Naive thymus-derived CD4-positive, alpha-beta T cell (primary cell): ENCODE results near the gene DIS3L2. TPM values are rescaled to one million over a fixed set of nuclear protein-coding genes. Genes with fewer than 3 reads are reported as not detected.

ENCODE experiments used
- ATAC-seq: fragments of 150-1000 bp; cut with Tn5 transposase; 2 replicates; pipeline ENCODE4 v1.10.0; 2021; ENCODE audit warnings: mild to moderate bottlenecking, moderate library complexity
- CTCF ChIA-PET: fragments of 350-600 bp; sonication (Branson Sonifier 250); formaldehyde crosslinking; loops from one replicate; lab custom pipeline; 2021; ENCODE audit warnings: antibody characterized with exemption; lab: Charles Lee
- POLR2A ChIA-PET: fragments of 350-600 bp; sonication (Branson Sonifier 250); formaldehyde crosslinking; loops from one replicate; lab custom pipeline; 2021; ENCODE audit warnings: antibody characterized with exemption, inconsistent platforms; lab: Charles Lee
- DNase-seq, 9 donors: peaks; one replicate each; pipeline versions ENCODE4 v3.0.0 to v3.0.0-alpha.2; 2020 to 2022; ENCODE audit warnings: mixed read lengths in 1 of 9
- H3K27ac ChIP-seq: one replicate; pipeline ENCODE4 v1.7.0; 2013; ENCODE audit warnings: mild to moderate bottlenecking, low read depth, low read length, moderate library complexity
- H3K27me3 ChIP-seq, 2 donors: one replicate each; pipeline ENCODE4 v1.7.0; 2013; ENCODE audit warnings: low read length in 2 of 2, mild to moderate bottlenecking in 2 of 2, moderate library complexity in 2 of 2; ENCODE audit not compliant: control insufficient read depth in 2 of 2, insufficient read depth in 2 of 2
- H3K36me3 ChIP-seq, 3 experiments: 1 replicate in 2 of 3; 2 replicates in 1 of 3; pipeline ENCODE4 v1.7.0; 2013; ENCODE audit warnings: low read length in 3 of 3, mild to moderate bottlenecking in 3 of 3, moderate library complexity in 1 of 3; ENCODE audit not compliant: insufficient read depth in 3 of 3, control insufficient read depth in 2 of 3
- H3K4me1 ChIP-seq, 2 donors: one replicate each; pipeline ENCODE4 v1.7.0; 2013; ENCODE audit warnings: low read length in 2 of 2, mild to moderate bottlenecking in 2 of 2, moderate library complexity in 1 of 2; ENCODE audit not compliant: control insufficient read depth in 2 of 2, insufficient read depth in 2 of 2
- H3K4me3 ChIP-seq: 2 replicates; pipeline ENCODE4 v1.7.0; 2013; ENCODE audit warnings: mild to moderate bottlenecking, low read length
- H3K9me3 ChIP-seq, 3 experiments: 1 replicate in 2 of 3; 2 replicates in 1 of 3; pipeline ENCODE4 v1.7.0; 2013; ENCODE audit warnings: low read length in 3 of 3; ENCODE audit not compliant: control insufficient read depth in 2 of 3
- H3K27ac Mint-ChIP-seq, 9 donors: one replicate each; pipeline ENCODE4 v1.8.0; 2020 to 2022; ENCODE audit warnings: mixed read lengths in 9 of 9, mild to moderate bottlenecking in 8 of 9, moderate library complexity in 5 of 9, inconsistent platforms in 2 of 9
- H3K27me3 Mint-ChIP-seq, 5 donors: one replicate each; pipeline ENCODE4 v1.8.0; 2021 to 2022; ENCODE audit warnings: mixed read lengths in 5 of 5, mild to moderate bottlenecking in 1 of 5
- H3K36me3 Mint-ChIP-seq, 5 donors: one replicate each; pipeline ENCODE4 v1.8.0; 2020 to 2022; ENCODE audit warnings: mixed read lengths in 5 of 5, mild to moderate bottlenecking in 3 of 5, inconsistent platforms in 1 of 5
- H3K4me1 Mint-ChIP-seq, 7 donors: one replicate each; pipeline ENCODE4 v1.8.0; 2020 to 2022; ENCODE audit warnings: mixed read lengths in 7 of 7, mild to moderate bottlenecking in 3 of 7, inconsistent platforms in 1 of 7
- H3K4me3 Mint-ChIP-seq, 10 donors: one replicate each; pipeline ENCODE4 v1.8.0; 2020 to 2022; ENCODE audit warnings: mild to moderate bottlenecking in 10 of 10, mixed read lengths in 10 of 10, moderate library complexity in 6 of 10, inconsistent platforms in 2 of 10
- H3K9me3 Mint-ChIP-seq, 11 donors: one replicate each; pipeline ENCODE4 v1.8.0; 2020 to 2022; ENCODE audit warnings: mixed read lengths in 11 of 11, mild to moderate bottlenecking in 4 of 11, inconsistent platforms in 1 of 11, moderate library complexity in 1 of 11
- intact Hi-C, 2 donors: fragments of 100-400 bp; cut with micrococcal nuclease; formaldehyde crosslinking; loops; one replicate each; pipeline ENCODE4 v1.15.1; 2023
- polyA plus RNA-seq, 2 donors: library from polyadenylated mRNA; unstranded; fragments of 300-500 nt; fragmentation: Illumina TruSeq; gene quantifications; one replicate each; pipeline ENCODE4 v1.2.3, GENCODE V29; 2021
- total RNA-seq, 6 experiments: library from RNA in 5 of 6; stranded (reverse) in 5 of 6; gene quantifications; 1 replicate in 5 of 6; 2 replicates in 1 of 6; pipeline ENCODE4 v1.2.3 and lab custom pipeline; 2021 to 2026

The DIS3L2 gene
- total and polyA plus RNA-seq, 7 experiments from 2014 or later: 17.9 to 78.4 (median 59.7) TPM

GRCh38 chr2:232120911-232121310, 159.4 kb downstream of the DIS3L2 start:
- Mint-ChIP-seq H3K27me3 (no peaks in the 10 kb centered on the region), H3K36me3 (peaks cover 0 to 21% (median 5%) of the 10 kb centered on the region in 5 donors), H3K4me1 (peaks cover 3 to 28% (median 25%) of the 10 kb centered on the region in 7 donors), H3K4me3 (no peak overlapping the region), H3K27ac (no peak overlapping the region), H3K9me3 (no peaks in the 10 kb centered on the region)
- ATAC-seq: no peak
- Histone ChIP-seq H3K27ac (no peak overlapping the region), H3K4me3 (no peak overlapping the region), H3K27me3 (no peaks in the 10 kb centered on the region), H3K9me3 (no peaks in the 10 kb centered on the region), H3K4me1 (no peaks in the 10 kb centered on the region), H3K36me3 (no peaks in the 10 kb centered on the region)
- intact Hi-C loops: no loop called here
- POLR2A ChIA-PET: no interaction called here
- no peak for DNase-seq
- CTCF ChIA-PET: no interaction called here

GRCh38 chr2:232124309-232124708, 162.8 kb downstream of the DIS3L2 start:
- no peaks in the 10 kb centered on the region for H3K9me3 ChIP-seq
- Mint-ChIP-seq H3K27me3 (no peaks in the 10 kb centered on the region), H3K36me3 (peaks cover 0 to 19% (median 13%) of the 10 kb centered on the region in 5 donors), H3K27ac (peak overlapping the region in 2 of 9 donors; percentile 60 to 74), H3K4me3 (no peak overlapping the region), H3K9me3 (no peaks in the 10 kb centered on the region), H3K4me1 (peaks cover 3 to 36% (median 28%) of the 10 kb centered on the region in 7 donors)
- H3K4me3 ChIP-seq: no peak overlapping the region
- DNase-seq (no peak), ATAC-seq (no peak)
- intact Hi-C loops: no loop called here
- no peak overlapping the region for H3K27ac ChIP-seq
- H3K4me1 ChIP-seq: no peaks in the 10 kb centered on the region
- no peaks in the 10 kb centered on the region for H3K36me3 ChIP-seq
- H3K27me3 ChIP-seq: no peaks in the 10 kb centered on the region
- POLR2A ChIA-PET: no interaction called here
- CTCF ChIA-PET: no interaction called here

- intact Hi-C loops: no loop called here
- H3K4me1 Mint-ChIP-seq: peaks cover 5 to 28% (median 25%) of the 10 kb centered on the region in 7 donors
- CTCF ChIA-PET: interaction anchor here (0.9 kb wide), 1 partner anchor 15 kb away, joined by 3 read pairs; no protein-coding TSS in a partner anchor
- no peak overlapping the region for H3K4me3 Mint-ChIP-seq
- H3K27me3 Mint-ChIP-seq: no peaks in the 10 kb centered on the region
- H3K9me3 Mint-ChIP-seq: no peaks in the 10 kb centered on the region
- DNase-seq (no peak), ATAC-seq (no peak)
- H3K27me3 ChIP-seq: no peaks in the 10 kb centered on the region
- no peak overlapping the region for H3K4me3 ChIP-seq
- H3K4me1 ChIP-seq: no peaks in the 10 kb centered on the region
- POLR2A ChIA-PET: no interaction called here
- H3K27ac Mint-ChIP-seq: peak overlapping the region in 2 of 9 donors; percentile 45 to 78
- peaks cover 0 to 3% (median 0%) of the 10 kb centered on the region in 3 experiments for H3K36me3 ChIP-seq
- H3K27ac ChIP-seq: no peak overlapping the region
- peaks cover 7 to 24% (median 10%) of the 10 kb centered on the region in 5 donors for H3K36me3 Mint-ChIP-seq
- no peaks in the 10 kb centered on the region for H3K9me3 ChIP-seq
Measured at GRCh38 chr2:232126301-232127099, 165.0 kb downstream of the DIS3L2 start.

GRCh38 chr2:232129483-232129882, 168.0 kb downstream of the DIS3L2 start:
- H3K9me3 ChIP-seq: no peaks in the 10 kb centered on the region
- H3K27ac Mint-ChIP-seq: no peak overlapping the region
- no peaks in the 10 kb centered on the region for H3K4me1 ChIP-seq
- H3K27me3 Mint-ChIP-seq: no peaks in the 10 kb centered on the region
- ATAC-seq (no peak), DNase-seq (no peak)
- no peak overlapping the region for H3K4me3 ChIP-seq
- H3K36me3 ChIP-seq: peaks cover 0 to 14% (median 5%) of the 10 kb centered on the region in 3 experiments
- H3K4me3 Mint-ChIP-seq: no peak overlapping the region
- peaks cover 2 to 21% (median 16%) of the 10 kb centered on the region in 7 donors for H3K4me1 Mint-ChIP-seq
- H3K27me3 ChIP-seq: no peaks in the 10 kb centered on the region
- ChIA-PET CTCF (no interaction called here), POLR2A (no interaction called here)
- no peaks in the 10 kb centered on the region for H3K9me3 Mint-ChIP-seq
- intact Hi-C loops: no loop called here
- H3K36me3 Mint-ChIP-seq: peaks cover 11 to 38% (median 20%) of the 10 kb centered on the region in 5 donors
- H3K27ac ChIP-seq: no peak overlapping the region

GRCh38 chr2:232132181-232132580, 170.7 kb downstream of the DIS3L2 start:
- Histone ChIP-seq H3K4me1 (peaks cover 0 to under 1% of the 10 kb centered on the region in 2 donors), H3K27me3 (no peaks in the 10 kb centered on the region), H3K4me3 (no peak overlapping the region), H3K36me3 (peaks cover 0 to 14% (median 5%) of the 10 kb centered on the region in 3 experiments), H3K27ac (no peak overlapping the region), H3K9me3 (no peaks in the 10 kb centered on the region)
- peaks cover 2 to 41% (median 35%) of the 10 kb centered on the region in 7 donors for H3K4me1 Mint-ChIP-seq
- no peaks in the 10 kb centered on the region for H3K27me3 Mint-ChIP-seq
- H3K4me3 Mint-ChIP-seq: no peak overlapping the region
- ChIA-PET CTCF (no interaction called here), POLR2A (no interaction called here)
- intact Hi-C loops: no loop called here
- no peak for DNase-seq
- H3K27ac Mint-ChIP-seq: peak overlapping the region in 1 of 9 donors; percentile 62
- peaks cover 7 to 39% (median 19%) of the 10 kb centered on the region in 5 donors for H3K36me3 Mint-ChIP-seq
- H3K9me3 Mint-ChIP-seq: no peaks in the 10 kb centered on the region
- no peak for ATAC-seq

GRCh38 chr2:232133078-232133477, 171.6 kb downstream of the DIS3L2 start:
- POLR2A ChIA-PET: no interaction called here
- ATAC-seq: no peak
- H3K4me1 Mint-ChIP-seq: peaks cover 5 to 46% (median 36%) of the 10 kb centered on the region in 7 donors

More at GRCh38 chr2:232133078-232133477, 171.6 kb downstream of the DIS3L2 start:
- no peak for DNase-seq
- Histone ChIP-seq H3K27me3 (no peaks in the 10 kb centered on the region), H3K9me3 (no peaks in the 10 kb centered on the region), H3K4me1 (peaks cover 0 to 8% of the 10 kb centered on the region in 2 donors), H3K36me3 (peaks cover 0 to 14% (median 5%) of the 10 kb centered on the region in 3 experiments), H3K4me3 (no peak overlapping the region), H3K27ac (no peak overlapping the region)
- Mint-ChIP-seq H3K4me3 (no peak overlapping the region), H3K27me3 (no peaks in the 10 kb centered on the region), H3K27ac (peak overlapping the region in 1 of 9 donors; percentile 17), H3K9me3 (no peaks in the 10 kb centered on the region), H3K36me3 (peaks cover 7 to 34% (median 18%) of the 10 kb centered on the region in 5 donors)
- CTCF ChIA-PET: no interaction called here
- intact Hi-C loops: no loop called here
